HL-60/S4 treated with phorbol 12-myristate 13-acetate at 8.2 ng/mL for 4 days and 3 days (cell line): ENCODE data around the gene OSMR.

Experiments used
- in situ Hi-C: fragments of 300-500 bp; cut with MboI; formaldehyde crosslinking; loops from 2 replicates; pipeline ENCODE4 v1.15.0; 2022; ENCODE audit warnings: low sequenced_read_pairs

Gene OSMR

GRCh38 chr5:38867416-38867815, 21.6 kb downstream of the OSMR start:
- in situ Hi-C loops: no loop called here

DNA sequence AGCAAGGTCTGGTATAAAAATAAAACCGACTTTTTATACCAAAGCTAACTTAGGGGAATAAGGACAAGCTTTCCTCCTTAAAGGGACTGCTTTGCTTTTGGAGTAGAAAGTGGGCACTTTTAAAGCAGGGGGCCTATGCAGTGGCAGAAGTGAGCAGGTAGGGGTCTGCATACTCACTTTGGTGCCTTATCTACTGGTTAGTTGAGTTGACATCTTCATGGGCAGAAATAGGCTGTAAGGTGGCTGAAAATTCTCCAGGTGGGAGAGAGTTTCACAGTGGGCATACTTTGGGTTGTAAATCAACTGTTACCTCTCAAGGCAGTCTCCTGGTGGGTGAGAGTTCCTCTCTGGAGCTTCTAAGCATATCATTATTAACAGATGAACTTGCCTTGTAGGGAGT, 24.8 kb downstream of the OSMR start:
- in situ Hi-C loops: no loop called here

GRCh38 chr5:38871058-38871605, 25.3 kb downstream of the OSMR start:
- in situ Hi-C loops: no loop called here

DNA sequence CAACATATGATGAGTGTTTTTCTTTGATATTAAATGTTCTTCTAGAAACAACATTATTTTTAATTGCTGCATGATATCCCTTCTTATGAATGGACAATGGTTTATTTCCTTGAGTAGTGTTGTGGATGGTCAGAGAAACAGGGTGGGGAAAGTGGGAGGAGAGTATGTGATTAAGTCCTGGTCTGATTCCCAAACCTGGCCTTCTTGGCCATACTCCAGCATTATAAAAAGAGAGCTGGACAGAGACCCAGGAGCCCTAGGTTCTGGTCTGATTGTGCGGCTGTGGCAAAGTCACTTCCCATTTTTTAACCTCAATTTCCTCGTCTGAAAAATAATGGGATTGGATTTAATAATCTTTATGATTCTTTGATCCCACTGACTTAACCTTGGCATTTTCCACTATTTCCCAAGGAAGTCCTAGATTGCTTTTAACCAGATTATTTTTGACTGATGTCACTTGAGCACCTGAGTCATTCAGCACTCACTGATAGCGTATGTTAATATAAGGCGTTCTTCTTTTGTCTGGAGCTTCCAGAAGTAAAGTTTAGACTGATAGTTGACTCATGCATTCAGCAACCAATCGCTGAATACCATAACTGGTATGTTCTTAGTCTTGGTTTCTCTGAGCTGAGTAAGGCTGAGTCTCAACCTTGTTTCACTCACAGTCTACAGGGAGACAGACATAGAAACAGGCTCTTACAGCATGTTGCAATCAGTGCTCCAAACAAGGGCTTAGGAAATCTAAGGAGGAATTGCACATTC, 26.2 kb downstream of the OSMR start:
- in situ Hi-C loops: no loop called here

DNA sequence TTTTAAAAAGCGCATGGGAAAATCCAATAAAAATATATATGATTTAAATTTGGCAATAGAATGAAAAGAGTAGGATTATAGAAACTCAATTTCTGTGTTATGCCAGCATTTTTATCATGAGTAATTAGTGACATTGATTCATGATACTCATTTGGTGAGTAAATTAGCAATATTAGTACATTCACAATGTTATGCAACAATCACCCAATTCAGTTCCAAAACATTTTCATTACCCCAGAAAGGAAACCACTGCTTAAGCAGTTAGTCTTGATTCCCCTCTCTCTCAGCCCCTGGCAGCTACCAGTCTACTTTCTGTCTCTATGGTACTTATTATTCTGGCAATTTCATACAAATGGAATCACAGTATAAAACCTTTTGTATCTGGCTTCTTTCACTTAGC, 27.0 kb downstream of the OSMR start:
- in situ Hi-C loops: no loop called here

DNA sequence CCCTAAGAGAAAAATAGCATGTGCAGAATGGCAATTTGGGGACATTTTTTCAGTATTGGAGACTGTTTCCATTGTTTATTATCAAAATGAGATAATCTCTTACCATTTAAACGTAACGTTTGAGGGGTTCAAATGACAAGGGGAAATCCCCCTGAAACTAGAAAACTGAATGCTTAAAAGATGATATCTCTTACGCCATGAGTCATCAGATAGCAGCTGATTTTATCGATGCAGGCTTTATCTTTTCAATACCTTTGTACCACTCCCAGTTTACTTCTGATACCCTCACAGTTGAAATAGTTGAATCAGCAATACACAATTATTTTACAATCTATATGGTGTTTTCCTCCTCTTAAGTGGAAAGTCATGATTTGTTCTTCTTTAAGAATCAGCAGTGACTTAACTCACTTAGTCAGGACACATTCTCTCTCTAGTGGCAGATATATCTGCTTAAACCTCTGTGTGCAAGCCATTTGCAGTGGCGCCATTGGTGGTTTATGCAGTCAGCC, 29.2 kb downstream of the OSMR start:
- in situ Hi-C loops: no loop called here

GRCh38 chr5:38878391-38879077, 32.7 kb downstream of the OSMR start:
- in situ Hi-C loops: no loop called here

- in situ Hi-C loops: no loop called here
Measured at GRCh38 chr5:38879078-38879460, 33.3 kb downstream of the OSMR start.

DNA sequence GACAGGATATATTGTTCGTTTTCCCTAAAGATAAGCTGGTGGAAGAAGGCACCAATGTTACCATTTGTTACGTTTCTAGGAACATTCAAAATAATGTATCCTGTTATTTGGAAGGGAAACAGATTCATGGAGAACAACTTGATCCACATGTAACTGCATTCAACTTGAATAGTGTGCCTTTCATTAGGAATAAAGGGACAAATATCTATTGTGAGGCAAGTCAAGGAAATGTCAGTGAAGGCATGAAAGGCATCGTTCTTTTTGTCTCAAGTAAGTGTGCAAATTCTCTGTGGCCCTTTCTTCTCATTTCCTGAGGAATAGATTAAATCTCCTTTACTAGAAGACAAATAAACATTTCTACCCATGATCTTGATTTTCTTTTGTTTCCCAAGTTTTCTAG, 38.0 kb downstream of the OSMR start:
- in situ Hi-C loops: no loop called here

DNA sequence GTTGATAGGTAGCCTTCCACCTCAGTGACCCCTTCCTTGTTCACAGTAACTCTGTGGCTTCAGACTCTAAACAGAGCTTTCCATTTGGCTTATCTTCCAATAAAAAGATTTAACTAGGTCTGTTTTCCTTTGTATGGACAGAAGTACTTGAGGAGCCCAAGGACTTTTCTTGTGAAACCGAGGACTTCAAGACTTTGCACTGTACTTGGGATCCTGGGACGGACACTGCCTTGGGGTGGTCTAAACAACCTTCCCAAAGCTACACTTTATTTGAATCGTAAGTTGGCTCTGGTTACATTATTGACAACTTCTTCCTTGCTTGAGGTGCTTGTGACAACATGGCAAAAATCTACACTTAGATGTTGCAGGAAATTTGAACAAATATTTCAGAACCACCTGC, 39.4 kb downstream of the OSMR start:
- in situ Hi-C loops: no loop called here

GRCh38 chr5:38888041-38888440, 42.2 kb downstream of the OSMR start:
- in situ Hi-C loops: no loop called here

DNA sequence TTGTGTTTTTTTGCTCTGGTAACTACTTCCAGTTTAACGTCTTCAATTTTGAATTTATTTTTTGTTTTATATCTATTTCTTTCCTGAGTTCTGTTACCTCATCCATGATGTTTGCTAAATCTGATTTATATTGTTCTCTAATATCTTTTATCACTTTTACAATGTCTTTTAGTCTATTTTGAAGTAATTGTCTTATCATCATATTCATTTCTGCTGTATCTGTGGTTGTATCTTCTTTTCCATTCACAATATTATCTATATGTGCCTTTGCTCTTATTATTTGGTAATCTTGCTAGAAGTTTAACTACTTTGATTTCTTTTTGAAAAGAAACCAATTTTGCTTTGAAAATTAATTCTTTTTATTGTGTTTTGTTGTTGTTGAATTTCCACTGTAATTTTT, 43.6 kb downstream of the OSMR start:
- in situ Hi-C loops: no loop called here

- in situ Hi-C loops: no loop called here
Measured at GRCh38 chr5:38891563-38891962, 45.8 kb downstream of the OSMR start.

DNA sequence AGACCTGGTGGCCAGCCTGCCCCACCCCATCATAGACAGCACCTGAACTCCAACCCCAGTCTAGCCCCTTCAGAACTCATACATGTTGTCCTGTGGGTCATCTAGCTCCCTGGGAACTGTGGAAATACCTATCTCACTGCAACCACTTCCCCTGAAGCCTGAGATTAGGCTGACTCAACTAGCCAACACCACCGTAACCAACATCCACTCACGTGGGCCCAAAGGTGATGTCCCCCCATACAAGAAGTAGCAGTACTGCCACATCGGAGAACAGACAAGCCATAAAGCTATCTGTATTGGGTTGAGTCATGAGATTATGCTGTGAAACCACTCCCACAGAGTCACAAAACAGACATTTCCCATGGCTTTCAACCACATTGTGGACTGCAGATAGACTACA, 46.6 kb downstream of the OSMR start:
- in situ Hi-C loops: no loop called here

GRCh38 chr5:38896760-38897159, 50.9 kb downstream of the OSMR start:
- in situ Hi-C loops: no loop called here

DNA sequence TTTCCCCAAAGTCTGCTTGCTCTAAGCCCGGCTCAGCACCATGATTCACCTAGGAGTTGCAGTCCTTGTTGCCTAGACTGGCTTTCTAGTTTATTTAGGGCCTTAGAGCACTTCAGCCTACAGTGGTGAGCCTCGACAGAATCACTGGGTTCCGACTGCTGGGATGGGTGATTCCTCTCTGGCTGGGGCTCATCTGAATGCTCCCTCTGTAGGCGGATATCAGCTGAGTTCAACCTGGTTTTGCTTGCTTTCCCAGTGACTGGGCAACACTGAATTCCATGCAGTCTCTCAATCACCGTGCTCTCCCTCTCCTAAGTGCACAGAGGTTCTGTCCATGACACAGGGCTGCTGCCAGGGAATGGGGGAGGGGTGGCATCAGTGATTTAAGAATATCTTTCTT, 54.1 kb downstream of the OSMR start:
- in situ Hi-C loops: no loop called here

- in situ Hi-C loops: no loop called here
Measured at GRCh38 chr5:38905516-38905915, 59.7 kb downstream of the OSMR start.

- in situ Hi-C loops: no loop called here
Measured at GRCh38 chr5:38906503-38906902, 60.7 kb downstream of the OSMR start.

GRCh38 chr5:38911933-38912332, 66.1 kb downstream of the OSMR start:
- in situ Hi-C loops: no loop called here

DNA sequence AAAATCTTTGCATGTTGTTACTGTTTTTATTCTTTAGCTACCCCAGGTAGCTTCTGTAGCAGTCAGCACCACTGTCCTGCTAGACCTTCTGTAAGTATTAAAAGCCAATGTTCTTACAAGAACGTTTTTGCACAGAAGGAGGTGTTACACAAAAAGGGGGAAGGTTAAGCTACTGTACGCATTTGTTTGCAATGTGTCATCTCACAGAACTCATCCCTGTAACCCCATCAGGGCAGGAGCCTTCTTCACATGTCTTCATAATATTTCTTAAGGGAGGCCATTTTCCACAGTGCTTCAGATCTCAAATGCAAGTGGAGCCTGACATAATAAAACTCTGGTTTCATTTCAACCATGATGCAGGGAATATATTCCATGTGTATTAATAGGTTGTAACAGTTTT, 67.9 kb downstream of the OSMR start:
- in situ Hi-C loops: no loop called here

GRCh38 chr5:38916802-38917201, 71.0 kb downstream of the OSMR start:
- in situ Hi-C loops: no loop called here

GRCh38 chr5:38921174-38921573, 75.4 kb downstream of the OSMR start:
- in situ Hi-C loops: no loop called here
